ENCODE measurements around the gene PAFAH2. TPM values are rescaled to one million over a fixed set of nuclear protein-coding genes. Genes with fewer than 3 reads are reported as not detected.

The PAFAH2 gene
- total and polyA plus RNA-seq, 2 of the 8 experiments (the other 6 are each of a cell fraction or from before 2014, with no cell fraction given), result 7.7 to 9.3 TPM

DNA sequence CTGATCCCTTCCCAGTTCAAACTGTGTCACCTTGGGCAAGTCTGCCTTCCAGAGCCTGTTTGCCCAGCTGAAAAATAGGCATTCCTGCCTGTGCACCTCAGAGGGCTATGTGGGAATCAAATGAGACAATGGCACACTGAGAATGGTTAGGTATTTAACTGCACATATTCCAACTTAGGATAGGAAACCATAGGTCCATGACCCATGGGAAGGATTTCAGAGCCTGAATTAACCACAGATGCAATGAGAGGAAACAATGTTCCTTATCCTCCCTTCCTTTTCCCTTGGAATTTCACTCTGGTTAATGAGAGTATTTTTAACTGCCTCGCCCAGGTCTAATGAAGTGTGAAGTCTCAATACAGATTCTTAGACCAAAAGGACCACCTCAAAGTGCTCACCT, 12.7 kb downstream of the PAFAH2 start:
- H3K23ac ChIP-seq (ENCODE audit: insufficient read length), result no peak overlapping the region
- H2BK20ac ChIP-seq (ENCODE audit: low read length), result no peak overlapping the region
- H3K9me3 ChIP-seq (ENCODE audit: insufficient read depth in 2 of 2, low read depth in 1 of 2, low read length in 1 of 2), result no peaks in the 10 kb centered on the region
- no peak overlapping the region for H4K5ac ChIP-seq (ENCODE audit: insufficient read length, low read depth, low read length)
- H2BK5ac ChIP-seq (ENCODE audit: low read depth, low read length), result no peak overlapping the region
- H3K79me2 ChIP-seq (ENCODE audit: control insufficient read depth in 1 of 2, insufficient read depth in 2 of 2, low read length in 2 of 2), result no peaks in the 10 kb centered on the region
- no peaks in the 10 kb centered on the region for H3K27me3 ChIP-seq (replicated peaks in 1 of 4; ENCODE audit: control insufficient read depth in 3 of 4, extremely low read depth in 1 of 4, insufficient read depth in 3 of 4, low read length in 3 of 4)
- H3K27ac ChIP-seq (ENCODE audit: low read depth, low read length), result no peak overlapping the region
- H3K18ac ChIP-seq (ENCODE audit: extremely low read depth, low read length), result no peak overlapping the region
- POLR2A ChIA-PET (ENCODE audit: partially characterized antibody), result interaction anchor here (1.1 kb wide), 1 partner anchor 14 kb away, joined by 3 read pairs; no protein-coding TSS in a partner anchor
- peaks cover 2 to 39% (median 24%) of the 10 kb centered on the region in 4 experiments; a peak in 5 of 8 replicates for H3K36me3 ChIP-seq (ENCODE audit: control insufficient read depth in 2 of 4, insufficient read depth in 4 of 4, low read length in 3 of 4)
- H3K4me1 ChIP-seq (replicated peaks in 1 of 4; ENCODE audit: control insufficient read depth in 3 of 4, insufficient read depth in 4 of 4, low read length in 3 of 4), result no peaks in the 10 kb centered on the region
- H3K9ac ChIP-seq (replicated peaks in 1 of 4; ENCODE audit: extremely low read depth in 1 of 4, low read depth in 3 of 4, low read length in 3 of 4), result no peak overlapping the region
- no peaks in the 10 kb centered on the region for H4K20me1 ChIP-seq (replicated peaks in 1 of 2; ENCODE audit: control insufficient read depth in 1 of 2, insufficient read depth in 2 of 2, low read length in 2 of 2)
- no peak overlapping the region for H3K56ac ChIP-seq (replicated peaks; ENCODE audit: insufficient read length, low read depth, low read length)
- no peak overlapping the region for H2BK12ac ChIP-seq (ENCODE audit: low read depth, low read length)
- no peaks in the 10 kb centered on the region for H3K79me1 ChIP-seq (ENCODE audit: low read depth, low read length)
- H3K14ac ChIP-seq (ENCODE audit: insufficient read length), result no peak overlapping the region
- H3K4me3 ChIP-seq (ENCODE audit: extremely low read depth in 1 of 4, insufficient read depth in 2 of 4, low read depth in 3 of 4, low read length in 4 of 4), result no peak overlapping the region
- DNase-seq (ENCODE audit: low read depth in 1 of 2, low spot score in 2 of 2) (no peak), FAIRE-seq (no peak)
- H2AK5ac ChIP-seq (ENCODE audit: low read depth, low read length), result no peak overlapping the region
- WGBS, 2 experiments (ENCODE audit: extremely low coverage in 1 of 2, insufficient coverage in 1 of 2, insufficient read length in 1 of 2, insufficient replicate concordance in 2 of 2, low coverage in 1 of 2, low lambda C conversion rate in 2 of 2, missing lambda C conversion rate in 1 of 2), result 93% methylated on average over 1 of the region's 1 CpG; no CpG with 5 or more reads in 1 of the 2 experiments
- no peak overlapping the region for H3K4ac ChIP-seq (replicated peaks; ENCODE audit: insufficient read length, low read depth, low read length)
- H4K91ac ChIP-seq (replicated peaks; ENCODE audit: insufficient read length, low read length), result no peak overlapping the region
- no peak overlapping the region for H2BK15ac ChIP-seq (ENCODE audit: low read length)
- H4K8ac ChIP-seq (ENCODE audit: extremely low read depth, insufficient read depth, low read length), result no peak overlapping the region
- no peak overlapping the region for H2BK120ac ChIP-seq (replicated peaks; ENCODE audit: low read depth, low read length)
- H3K4me2 ChIP-seq (ENCODE audit: insufficient read depth in 1 of 2, low read depth in 2 of 2, low read length in 2 of 2), result no peak overlapping the region
- CTCF ChIA-PET (ENCODE audit: partially characterized antibody), result interaction anchor here (0.5 kb wide), 1 partner anchor 36 kb away, joined by 3 read pairs; no protein-coding TSS in a partner anchor
- no peaks in the 10 kb centered on the region for H3K23me2 ChIP-seq (ENCODE audit: low read depth, low read length)
- no peak overlapping the region for H2AFZ ChIP-seq (ENCODE audit: low read length)
- TF ChIP-seq, protein P1, sequence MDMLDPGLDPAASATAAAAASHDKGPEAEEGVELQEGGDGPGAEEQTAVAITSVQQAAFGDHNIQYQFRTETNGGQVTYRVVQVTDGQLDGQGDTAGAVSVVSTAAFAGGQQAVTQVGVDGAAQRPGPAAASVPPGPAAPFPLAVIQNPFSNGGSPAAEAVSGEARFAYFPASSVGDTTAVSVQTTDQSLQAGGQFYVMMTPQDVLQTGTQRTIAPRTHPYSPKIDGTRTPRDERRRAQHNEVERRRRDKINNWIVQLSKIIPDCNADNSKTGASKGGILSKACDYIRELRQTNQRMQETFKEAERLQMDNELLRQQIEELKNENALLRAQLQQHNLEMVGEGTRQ (IDR thresholded peaks at IDR 0.05; ENCODE audit: low read length), result no peak
- no peak for TF ChIP-seq ASH2L (IDR thresholded peaks at IDR 0.05; ENCODE audit: low read length)

Data from H1 (cell line).